Esophagus squamous epithelium (tissue), 5 donors: ENCODE measurements around the gene DNAJC9. TPM values are rescaled to one million over a fixed set of nuclear protein-coding genes. Genes with fewer than 3 reads are reported as not detected.
A peak's percentile ranks its signal among the peaks of the same experiment; 100 is the strongest.

Experiments
- DNase-seq: peaks from one replicate; lab custom pipeline; 2025; lab: John Stamatoyannopoulos, UW
- H3K27ac ChIP-seq, 4 donors: fragments of 200-600 bp; sonication (generic); one replicate each; pipeline ENCODE4 v1.5.1; 2016 to 2019; ENCODE audit warnings: mild to moderate bottlenecking in 1 of 4
- H3K27me3 ChIP-seq, 4 donors: fragments of 200-600 bp; sonication (generic); 1 replicate in 3 of 4; 2 replicates in 1 of 4; pipeline versions ENCODE4 v1.5.1 to v1.6.0; 2017 to 2021; ENCODE audit warnings: antibody characterized with exemption in 1 of 4
- H3K36me3 ChIP-seq, 3 donors: fragments of 200-600 bp; sonication (generic); one replicate each; pipeline ENCODE4 v1.5.1; 2016 to 2019
- H3K4me1 ChIP-seq, 3 donors: fragments of 200-600 bp; sonication (generic); one replicate each; pipeline ENCODE4 v1.5.1; 2017 to 2019
- H3K4me3 ChIP-seq, 4 donors: fragments of 200-600 bp; sonication (generic); 1 replicate in 3 of 4; 2 replicates in 1 of 4; pipeline ENCODE4 v1.5.1; 2016 to 2019; ENCODE audit warnings: mild to moderate bottlenecking in 2 of 4, moderate library complexity in 1 of 4
- H3K9me3 ChIP-seq, 3 donors: fragments of 200-600 bp; sonication (generic); one replicate each; pipeline ENCODE4 v1.5.1; 2016 to 2019
- POLR2A ChIP-seq, 4 donors: fragments of 450-650 bp; IDR thresholded peaks; one replicate each; pipeline ENCODE4 v1.6.1; 2017; ENCODE audit warnings: antibody characterized with exemption in 4 of 4, mild to moderate bottlenecking in 4 of 4, moderate library complexity in 3 of 4
- WGBS, 2 donors: methylation state at CpG; one replicate each; pipeline ENCODE4 v1.1.5; 2018; 5-methylcytosine and 5-hydroxymethylcytosine counted together
- intact Hi-C: fragments of 100-400 bp; cut with DNase I; formaldehyde crosslinking; loops from one replicate; pipeline ENCODE4 v1.15.0; 2022
- total RNA-seq, 4 donors: library from RNA; depleted of rRNA; stranded (reverse); fragments of >200 nt; gene quantifications; one replicate each; pipeline ENCODE4 v1.1.0, GENCODE V29; 2016
- TF ChIP-seq, protein P1 (sequence below), 6 experiments: fragments of 450-650 bp in 4 of 6; fragments of 200-600 bp in 2 of 6; sonication (generic) in 2 of 6; IDR thresholded peaks; one replicate each; pipeline ENCODE4 v1.5.1; 2016 to 2019; ENCODE audit warnings: antibody characterized with exemption in 6 of 6, mild to moderate bottlenecking in 4 of 6, moderate library complexity in 4 of 6
- donor health status: DM: yes; HTN: yes; CAD: no.

Gene DNAJC9
- total RNA-seq, 4 donors from 2014 or later, result 13.4 to 35.4 (median 25.2) TPM

GRCh38 chr10:73264423-73264822 lies 17.4 kb upstream of the DNAJC9 start:
- intact Hi-C loops, result no loop called here
- Histone ChIP-seq H3K36me3 (no peaks in the 10 kb centered on the region), H3K4me3 (no peak overlapping the region), H3K27me3 (no peaks in the 10 kb centered on the region), H3K27ac (no peak overlapping the region), H3K9me3 (no peaks in the 10 kb centered on the region), H3K4me1 (no peaks in the 10 kb centered on the region)
- WGBS, 2 donors, result 83 to 93% methylated on average over 2 of the region's 2 CpGs
- no peak for TF ChIP-seq POLR2A (IDR thresholded peaks at IDR 0.05)
- TF ChIP-seq, protein P1, sequence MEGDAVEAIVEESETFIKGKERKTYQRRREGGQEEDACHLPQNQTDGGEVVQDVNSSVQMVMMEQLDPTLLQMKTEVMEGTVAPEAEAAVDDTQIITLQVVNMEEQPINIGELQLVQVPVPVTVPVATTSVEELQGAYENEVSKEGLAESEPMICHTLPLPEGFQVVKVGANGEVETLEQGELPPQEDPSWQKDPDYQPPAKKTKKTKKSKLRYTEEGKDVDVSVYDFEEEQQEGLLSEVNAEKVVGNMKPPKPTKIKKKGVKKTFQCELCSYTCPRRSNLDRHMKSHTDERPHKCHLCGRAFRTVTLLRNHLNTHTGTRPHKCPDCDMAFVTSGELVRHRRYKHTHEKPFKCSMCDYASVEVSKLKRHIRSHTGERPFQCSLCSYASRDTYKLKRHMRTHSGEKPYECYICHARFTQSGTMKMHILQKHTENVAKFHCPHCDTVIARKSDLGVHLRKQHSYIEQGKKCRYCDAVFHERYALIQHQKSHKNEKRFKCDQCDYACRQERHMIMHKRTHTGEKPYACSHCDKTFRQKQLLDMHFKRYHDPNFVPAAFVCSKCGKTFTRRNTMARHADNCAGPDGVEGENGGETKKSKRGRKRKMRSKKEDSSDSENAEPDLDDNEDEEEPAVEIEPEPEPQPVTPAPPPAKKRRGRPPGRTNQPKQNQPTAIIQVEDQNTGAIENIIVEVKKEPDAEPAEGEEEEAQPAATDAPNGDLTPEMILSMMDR (IDR thresholded peaks at IDR 0.05), result no peak
- DNase-seq, result no peak

GRCh38 chr10:73263693-73264347 lies 16.8 kb upstream of the DNAJC9 start:
- WGBS, 2 donors, result 28 to 42% methylated on average over 1 of the region's 1 CpG
- no peaks in the 10 kb centered on the region for H3K9me3 ChIP-seq

GRCh38 chr10:73262880-73263555 lies 16.0 kb upstream of the DNAJC9 start:
- Histone ChIP-seq H3K27me3 (no peaks in the 10 kb centered on the region), H3K9me3 (no peaks in the 10 kb centered on the region), H3K27ac (no peak overlapping the region), H3K4me3 (no peak overlapping the region), H3K4me1 (no peaks in the 10 kb centered on the region), H3K36me3 (no peaks in the 10 kb centered on the region)
- intact Hi-C loops, result no loop called here
- DNase-seq, result no peak
- TF ChIP-seq, protein P1 (IDR thresholded peaks at IDR 0.05), result no peak
- no peak for TF ChIP-seq POLR2A (IDR thresholded peaks at IDR 0.05)
- 65% methylated on average over 5 of the region's 5 CpGs for WGBS, 2 donors

More at GRCh38 chr10:73263693-73264347, 16.8 kb upstream of the DNAJC9 start:
- no peak for DNase-seq
- H3K27ac ChIP-seq, result no peak overlapping the region
- TF ChIP-seq, protein P1 (IDR thresholded peaks at IDR 0.05), result peak in 5 of 6 experiments; percentile 13 to 56 (median 40)
- no peak for TF ChIP-seq POLR2A (IDR thresholded peaks at IDR 0.05)
- H3K4me1 ChIP-seq, result no peaks in the 10 kb centered on the region
- H3K27me3 ChIP-seq, result no peaks in the 10 kb centered on the region
- no peaks in the 10 kb centered on the region for H3K36me3 ChIP-seq
- H3K4me3 ChIP-seq, result no peak overlapping the region
- intact Hi-C loops, result no loop called here

- Histone ChIP-seq H3K27me3 (no peaks in the 10 kb centered on the region), H3K27ac (no peak overlapping the region), H3K36me3 (no peaks in the 10 kb centered on the region), H3K4me1 (no peaks in the 10 kb centered on the region), H3K4me3 (no peak overlapping the region), H3K9me3 (no peaks in the 10 kb centered on the region)
- intact Hi-C loops, result no loop called here
- 35 to 40% methylated on average over 4 of the region's 4 CpGs for WGBS, 2 donors
- DNase-seq, result no peak
- TF ChIP-seq, protein P1 (IDR thresholded peaks at IDR 0.05), result no peak
- TF ChIP-seq POLR2A (IDR thresholded peaks at IDR 0.05), result no peak
These were observed 15.2 kb upstream of the DNAJC9 start for GRCh38 chr10:73262105-73262730.
